Transverse colon (tissue), 4 donors: ENCODE results near the gene RSPH4A. TPM values are rescaled to one million over a fixed set of nuclear protein-coding genes. Genes with fewer than 3 reads are reported as not detected.
"Not testable (repeated sequence)": the region's sequence is repeated elsewhere in the genome, so short reads cannot be mapped to it uniquely, and the experiment has no call there.

Source experiments
- DNase-seq: peaks from one replicate; pipeline ENCODE4 v3.0.0-alpha.2; 2019
- H3K27ac ChIP-seq, 4 donors: fragments of 200-600 bp; sonication (generic); 2 replicates each; pipeline ENCODE4 v1.5.1; 2016 to 2018; ENCODE audit warnings: inconsistent platforms in 4 of 4
- H3K27me3 ChIP-seq: fragments of 200-600 bp; sonication (generic); 2 replicates; pipeline ENCODE4 v1.5.1; 2017; ENCODE audit warnings: inconsistent platforms
- H3K36me3 ChIP-seq, 4 donors: fragments of 200-600 bp; sonication (generic); 2 replicates each; pipeline ENCODE4 v1.5.1; 2017 to 2019; ENCODE audit warnings: inconsistent platforms in 4 of 4
- H3K4me1 ChIP-seq, 4 donors: fragments of 200-600 bp; sonication (generic); 2 replicates each; pipeline ENCODE4 v1.5.1; 2017 to 2020; ENCODE audit warnings: inconsistent platforms in 4 of 4
- H3K4me3 ChIP-seq, 4 donors: fragments of 200-600 bp; sonication (generic); 1 replicate in 1 of 4; 2 replicates in 3 of 4; pipeline versions ENCODE4 v1.5.1 to v1.6.1; 2017 to 2019; ENCODE audit warnings: inconsistent platforms in 4 of 4
- H3K9me3 ChIP-seq, 2 donors: fragments of 200-600 bp; sonication (generic); 2 replicates each; pipeline ENCODE4 v1.5.1; 2017 to 2019; ENCODE audit warnings: inconsistent platforms in 2 of 2
- CTCF ChIP-seq, 5 experiments: fragments of 200-600 bp in 3 of 5; fragments of 450-650 bp in 2 of 5; sonication (generic) in 3 of 5; IDR thresholded peaks; 1 replicate in 2 of 5; 2 replicates in 3 of 5; pipeline ENCODE4 v1.5.1; 2016 to 2017; ENCODE audit warnings: antibody characterized with exemption in 5 of 5, inconsistent platforms in 3 of 5, mild to moderate bottlenecking in 2 of 5, moderate library complexity in 1 of 5
- EP300 ChIP-seq: sonication (generic); formaldehyde crosslinking; IDR thresholded peaks from one replicate; pipeline ENCODE4 v1.6.1; 2017; ENCODE audit warnings: antibody characterized with exemption, low read depth
- POLR2A ChIP-seq: fragments of 450-650 bp; IDR thresholded peaks from one replicate; pipeline ENCODE4 v1.6.1; 2016; ENCODE audit warnings: antibody characterized with exemption, mild to moderate bottlenecking, moderate library complexity
- POLR2AphosphoS5 ChIP-seq, 3 donors: sonication (generic); formaldehyde crosslinking; IDR thresholded peaks; one replicate each; pipeline ENCODE4 v1.6.1; 2016; ENCODE audit warnings: antibody characterized with exemption in 3 of 3
- WGBS, 2 donors: methylation state at CpG; one replicate each; pipeline ENCODE4 v1.1.5; 2018; ENCODE audit warnings: low coverage in 1 of 2; 5-methylcytosine and 5-hydroxymethylcytosine counted together
- in situ Hi-C, 4 donors: fragments of 200-750 bp; cut with MboI; loops; one replicate each; pipeline versions ENCODE4 v1.15.0 to v1.15.1; 2017; ENCODE audit warnings: low sequenced_read_pairs in 3 of 4, low pct_ligation_motif_present in 1 of 4, low pct_unique_long_range_greater_than_20kb in 1 of 4
- intact Hi-C: fragments of 100-400 bp; cut with DNase I; formaldehyde crosslinking; loops from one replicate; pipeline ENCODE4 v1.15.1; 2023; ENCODE audit warnings: low total_unique reads
- total RNA-seq, 4 donors: library from RNA; depleted of rRNA; stranded (reverse); fragments of >200 nt; gene quantifications; one replicate each; pipeline ENCODE4 v1.1.0, GENCODE V29; 2016

RSPH4A gene
- total RNA-seq, 4 donors from 2014 or later, result 0.32 to 0.55 TPM; not detected in 2

DNA sequence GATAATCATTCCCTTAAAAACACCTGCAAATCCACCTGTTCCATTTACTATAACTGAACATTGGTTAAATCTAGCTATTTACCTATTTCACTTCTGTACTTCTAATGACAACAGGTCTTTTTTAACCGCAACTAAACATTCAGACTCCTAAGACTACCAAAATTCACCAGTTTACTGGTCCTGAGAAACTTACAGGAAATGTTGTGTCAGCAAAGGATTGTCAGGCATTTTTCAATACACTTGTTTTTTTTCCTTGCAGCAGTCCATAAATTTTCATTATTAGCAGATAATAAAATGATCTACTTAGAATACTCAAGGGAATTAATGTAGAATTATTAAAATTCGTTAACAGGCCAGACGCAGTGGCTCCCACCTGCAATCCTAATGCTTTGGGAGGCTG lies 47.0 kb downstream of the RSPH4A start:
- 93 to 98% methylated on average over 3 of the region's 3 CpGs for WGBS, 2 donors
- in situ Hi-C loops, result loop anchor here in 1 of 4 donors (25.0 kb wide), 1 partner anchor 376 kb away; the partner anchor contains the start of gene TSPYL1
- H3K9me3 ChIP-seq, result no peaks in the 10 kb centered on the region
- intact Hi-C loops, result no loop called here
- H3K27ac ChIP-seq, result no peak overlapping the region
- TF ChIP-seq CTCF (IDR thresholded peaks at IDR 0.05) (no peak), POLR2A (no peak), POLR2AphosphoS5 (IDR thresholded peaks at IDR 0.05) (no peak), EP300 (no peak)
- H3K36me3 ChIP-seq, result no peaks in the 10 kb centered on the region
- H3K4me1 ChIP-seq, result peaks cover 0 to 42% (median 21%) of the 10 kb centered on the region in 4 donors
- DNase-seq, result no peak
- no peak overlapping the region for H3K4me3 ChIP-seq
- no peaks in the 10 kb centered on the region for H3K27me3 ChIP-seq

GRCh38 chr6:116664169-116664568 lies 47.9 kb downstream of the RSPH4A start:
- H3K9me3 ChIP-seq, H3K36me3 ChIP-seq, H3K27me3 ChIP-seq, intact Hi-C loops, H3K27ac ChIP-seq, H3K4me3 ChIP-seq, DNase-seq: not testable (repeated sequence)
- in situ Hi-C loops, result loop anchor here in 1 of 4 donors (25.0 kb wide), 1 partner anchor 377 kb away; the partner anchor contains the start of gene TSPYL1
- peaks cover 0 to 42% (median 21%) of the 10 kb centered on the region in 4 donors for H3K4me1 ChIP-seq
- 84 to 100% methylated on average over 2 of the region's 2 CpGs for WGBS, 2 donors

GRCh38 chr6:116665464-116665863 lies 49.2 kb downstream of the RSPH4A start:
- WGBS, 2 donors, result 83 to 89% methylated on average over 7 of the region's 7 CpGs
- TF ChIP-seq POLR2A, result no peak
- TF ChIP-seq CTCF (IDR thresholded peaks at IDR 0.05), result no peak
- TF ChIP-seq POLR2AphosphoS5 (IDR thresholded peaks at IDR 0.05), result no peak
- no peak for TF ChIP-seq EP300
- H3K9me3 ChIP-seq, result no peaks in the 10 kb centered on the region
- no peak for DNase-seq
- H3K36me3 ChIP-seq, result no peaks in the 10 kb centered on the region
- intact Hi-C loops, result no loop called here
- in situ Hi-C loops, result loop anchor here in 1 of 4 donors (25.0 kb wide), 1 partner anchor 378 kb away; the partner anchor contains the start of gene TSPYL1
- H3K27ac ChIP-seq, result no peak overlapping the region
- H3K4me1 ChIP-seq, result peaks cover 0 to 42% (median 21%) of the 10 kb centered on the region in 4 donors
- H3K4me3 ChIP-seq, result no peak overlapping the region
- no peaks in the 10 kb centered on the region for H3K27me3 ChIP-seq

- in situ Hi-C loops, result loop anchor here in 1 of 4 donors (25.0 kb wide), 1 partner anchor 380 kb away; the partner anchor contains the start of gene TSPYL1
- Histone ChIP-seq H3K9me3 (no peaks in the 10 kb centered on the region), H3K4me3 (no peak overlapping the region), H3K36me3 (no peaks in the 10 kb centered on the region), H3K4me1 (peaks cover 0 to 42% (median 21%) of the 10 kb centered on the region in 4 donors), H3K27ac (no peak overlapping the region), H3K27me3 (no peaks in the 10 kb centered on the region)
- DNase-seq, result no peak
- 38 to 64% methylated on average over 1 of the region's 1 CpG for WGBS, 2 donors
- TF ChIP-seq POLR2A (no peak), CTCF (IDR thresholded peaks at IDR 0.05) (no peak), EP300 (no peak), POLR2AphosphoS5 (IDR thresholded peaks at IDR 0.05) (no peak)
- intact Hi-C loops, result no loop called here
Measured at GRCh38 chr6:116666869-116667268, 50.6 kb downstream of the RSPH4A start.
